Hypothalamus (tissue), 51 donors: ENCODE results near the gene ZBTB16.

Experiments
- DNase-seq, 51 donors: peaks; one replicate each; lab custom pipeline; 2025; lab: John Stamatoyannopoulos, UW

The ZBTB16 gene

GRCh38 chr11:114285599-114285998 lies 226.1 kb downstream of the ZBTB16 start:
- no peak for DNase-seq

DNA sequence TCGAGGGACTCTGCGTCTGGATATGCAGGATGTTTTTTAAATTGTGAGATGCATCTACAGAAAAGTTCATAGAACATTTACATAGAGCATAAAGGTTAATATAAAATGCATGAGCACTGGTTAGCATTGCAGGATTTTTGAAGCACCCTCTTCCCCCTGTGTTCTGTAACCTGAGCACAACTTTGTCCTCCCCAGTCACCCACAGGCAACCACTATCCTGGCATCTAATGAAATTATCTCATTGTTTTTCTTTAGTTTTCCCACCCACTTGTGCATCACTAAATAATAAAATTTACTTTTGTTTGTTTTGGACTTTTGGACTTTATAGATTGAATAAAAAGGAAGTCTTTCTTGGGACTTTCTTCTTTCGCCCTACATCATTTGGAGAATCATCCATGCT lies 226.7 kb downstream of the ZBTB16 start:
- no peak for DNase-seq

DNA sequence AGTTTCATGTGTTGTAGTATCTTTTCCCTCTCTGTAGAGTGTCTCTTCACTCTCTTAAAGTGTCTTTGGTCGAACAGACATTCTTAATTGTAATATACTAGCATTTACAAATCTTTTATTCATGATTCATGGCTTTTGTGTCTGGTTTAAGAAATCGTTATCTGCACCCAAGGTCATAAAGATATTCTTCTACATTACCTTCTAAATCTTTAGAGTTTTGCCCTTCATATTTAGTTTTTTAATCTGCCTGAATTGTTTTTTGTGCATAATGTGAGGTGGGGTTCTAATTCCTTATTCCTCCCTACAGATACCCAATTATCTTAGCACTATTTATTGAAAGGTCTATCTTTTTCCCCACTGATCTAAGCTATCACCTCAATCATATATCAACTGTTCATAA lies 227.6 kb downstream of the ZBTB16 start:
- no peak for DNase-seq

DNA sequence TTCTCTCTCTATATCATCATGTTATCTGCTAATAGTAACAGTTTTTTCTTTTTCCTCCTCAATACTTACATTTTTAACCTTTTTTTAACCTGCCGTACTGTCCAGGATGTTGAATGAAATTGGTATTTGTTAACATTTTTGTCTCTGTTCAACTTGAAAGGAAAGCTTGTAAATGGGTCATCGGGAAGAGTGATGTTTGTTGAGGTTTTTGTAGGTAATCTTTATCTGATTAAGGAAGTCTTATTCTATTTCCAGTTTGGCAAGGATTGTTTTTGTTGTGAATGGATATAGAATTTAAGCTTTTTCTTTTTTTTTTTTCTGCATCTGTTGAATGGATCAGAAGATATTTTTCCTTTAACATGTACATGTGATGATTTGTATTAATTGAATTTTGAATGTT lies 228.6 kb downstream of the ZBTB16 start:
- DNase-seq, result no peak

DNA sequence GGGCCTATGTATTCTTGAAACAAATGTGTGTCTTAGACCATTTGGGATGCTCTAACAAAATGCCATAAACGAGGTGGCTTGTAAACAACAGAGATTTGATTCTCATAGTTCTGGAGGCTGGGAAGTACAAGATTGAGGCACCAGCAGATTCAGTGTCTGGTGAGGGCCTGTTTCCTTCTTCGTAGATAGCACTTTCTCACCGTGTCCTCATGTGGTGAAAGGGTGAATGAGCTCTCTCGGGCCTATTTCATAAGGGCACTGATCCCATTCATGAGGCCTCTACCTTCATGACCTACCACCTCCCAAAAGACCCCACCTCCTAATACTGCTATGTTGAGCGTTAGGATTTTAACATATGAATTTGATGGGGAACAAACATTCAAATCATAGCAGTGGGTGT lies 230.3 kb downstream of the ZBTB16 start:
- no peak for DNase-seq

- no peak for DNase-seq
Observed at GRCh38 chr11:114290503-114291235, 231.2 kb downstream of the ZBTB16 start.

DNA sequence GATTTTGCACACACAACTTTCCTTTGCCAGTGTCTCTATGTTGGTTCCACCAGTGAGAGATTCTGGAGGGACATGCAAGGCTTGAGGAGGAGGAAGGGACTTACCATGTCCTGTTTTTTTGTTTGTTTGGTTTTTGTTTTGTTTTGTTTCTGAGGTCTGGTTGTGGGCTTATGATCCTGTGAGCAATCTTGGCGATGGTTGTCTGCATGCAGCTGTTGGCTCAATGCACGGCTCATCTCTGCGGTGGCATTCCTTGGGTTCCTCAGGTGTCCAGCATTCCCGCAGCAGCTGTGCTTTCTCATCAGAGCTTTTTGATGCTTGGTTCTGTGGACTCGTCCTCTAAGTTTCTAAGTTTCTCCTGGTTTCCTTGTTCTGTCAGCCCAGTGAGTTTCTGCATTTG lies 231.9 kb downstream of the ZBTB16 start:
- DNase-seq, result no peak

- no peak for DNase-seq
Observed at GRCh38 chr11:114291842-114292680, 232.6 kb downstream of the ZBTB16 start.

GRCh38 chr11:114293201-114293711 lies 233.7 kb downstream of the ZBTB16 start:
- no peak for DNase-seq

GRCh38 chr11:114295676-114296604 lies 236.4 kb downstream of the ZBTB16 start, which contains the start of gene NNMT:
Gene NNMT (plus strand): TSS chr11:114296399. CDS start chr11:114296557, 158 bp downstream.
- DNase-seq, result no peak

DNA sequence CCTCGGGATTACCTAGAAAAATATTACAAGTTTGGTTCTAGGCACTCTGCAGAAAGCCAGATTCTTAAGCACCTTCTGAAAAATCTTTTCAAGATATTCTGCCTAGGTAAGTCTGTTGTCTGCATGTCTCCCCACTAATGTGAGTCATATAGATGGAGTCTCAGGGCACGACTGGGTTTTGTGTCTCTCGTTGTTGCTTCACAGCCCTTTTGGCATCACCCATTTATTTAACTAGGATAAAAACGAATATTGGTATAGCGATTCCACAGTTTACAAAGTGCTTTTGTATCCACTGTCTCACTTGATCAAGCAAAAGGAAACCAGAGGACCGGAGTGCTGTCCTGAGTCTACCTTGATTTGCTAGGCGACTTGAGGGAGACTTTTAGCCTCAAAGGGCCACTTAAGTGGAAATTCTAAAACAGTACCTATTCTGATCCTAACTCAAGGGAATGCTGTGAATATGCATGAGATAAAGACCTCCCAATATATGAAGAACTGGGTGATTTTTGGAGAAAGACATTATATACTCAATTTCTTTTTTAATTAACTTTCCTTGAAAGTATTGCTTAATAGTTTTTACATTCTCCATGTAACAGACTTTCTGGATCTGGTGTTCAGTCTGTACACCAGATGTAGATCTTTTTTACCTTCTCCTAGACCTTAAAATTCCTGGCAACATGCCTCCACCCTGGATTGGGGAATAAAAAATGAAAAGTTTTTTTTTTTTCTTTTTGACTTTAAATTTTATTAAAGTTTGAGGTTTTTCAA lies 237.3 kb downstream of the ZBTB16 start:
- DNase-seq, result no peak

DNA sequence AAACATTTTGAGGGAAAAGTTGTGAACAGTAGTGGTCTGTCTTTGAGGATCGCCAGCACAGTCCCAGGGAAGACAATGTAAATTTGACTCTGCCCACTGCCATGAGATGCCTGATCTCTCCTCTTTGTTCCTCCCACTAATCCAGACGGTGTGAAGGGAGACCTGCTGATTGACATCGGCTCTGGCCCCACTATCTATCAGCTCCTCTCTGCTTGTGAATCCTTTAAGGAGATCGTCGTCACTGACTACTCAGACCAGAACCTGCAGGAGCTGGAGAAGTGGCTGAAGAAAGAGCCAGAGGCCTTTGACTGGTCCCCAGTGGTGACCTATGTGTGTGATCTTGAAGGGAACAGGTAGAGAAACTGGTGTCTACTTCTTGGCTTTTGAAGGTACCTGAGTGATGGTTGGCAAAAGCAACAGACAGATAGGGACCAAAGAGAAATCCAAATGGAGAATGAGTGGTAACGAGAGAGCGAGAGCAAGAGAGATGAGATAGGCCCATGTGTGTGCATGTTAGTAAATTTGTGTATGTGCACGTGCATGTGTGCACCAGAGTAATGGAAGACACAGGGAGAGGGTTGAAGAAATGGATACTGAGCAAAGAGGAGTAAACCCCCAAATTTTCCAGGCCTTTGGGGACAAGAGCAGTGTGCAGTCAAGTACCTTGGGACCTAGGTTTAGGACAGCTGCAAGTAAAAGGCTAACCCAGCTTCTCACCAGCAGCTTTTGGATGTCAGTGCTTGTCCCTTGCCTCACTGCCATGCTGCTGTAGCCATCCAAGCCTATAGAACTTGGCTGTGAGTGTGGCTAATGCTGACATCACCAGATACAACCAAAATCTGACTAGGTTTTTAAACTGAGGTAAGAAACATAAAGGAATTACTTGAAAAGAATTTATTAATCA lies 238.5 kb downstream of the ZBTB16 start:
- no peak for DNase-seq

DNA sequence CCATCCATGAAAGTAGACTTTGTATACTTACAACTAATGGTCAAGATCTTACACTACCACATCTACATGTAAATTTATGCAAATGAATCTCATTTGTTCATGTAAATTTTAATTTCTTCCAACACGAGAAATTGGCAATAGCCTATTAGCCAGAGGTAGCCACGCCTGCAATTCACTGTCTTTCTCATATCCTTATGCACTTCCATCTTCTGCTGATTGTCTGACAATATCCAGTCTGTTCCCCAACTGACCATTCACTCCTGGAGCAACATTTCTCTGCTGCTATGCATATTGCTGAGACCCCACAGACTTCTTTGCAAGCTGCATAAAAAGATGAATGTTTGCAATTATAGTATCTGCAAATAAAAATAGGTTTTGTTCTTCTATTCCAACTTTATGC lies 239.2 kb downstream of the ZBTB16 start:
- DNase-seq, result no peak
